ENCODE results near the gene TPGS2. TPM values are rescaled to one million over a fixed set of nuclear protein-coding genes. Genes with fewer than 3 reads are reported as not detected.

The TPGS2 gene
- total and polyA plus RNA-seq, 2 of the 8 experiments (the other 6 are each of a cell fraction or from before 2014, with no cell fraction given): 151 to 273 TPM

DNA sequence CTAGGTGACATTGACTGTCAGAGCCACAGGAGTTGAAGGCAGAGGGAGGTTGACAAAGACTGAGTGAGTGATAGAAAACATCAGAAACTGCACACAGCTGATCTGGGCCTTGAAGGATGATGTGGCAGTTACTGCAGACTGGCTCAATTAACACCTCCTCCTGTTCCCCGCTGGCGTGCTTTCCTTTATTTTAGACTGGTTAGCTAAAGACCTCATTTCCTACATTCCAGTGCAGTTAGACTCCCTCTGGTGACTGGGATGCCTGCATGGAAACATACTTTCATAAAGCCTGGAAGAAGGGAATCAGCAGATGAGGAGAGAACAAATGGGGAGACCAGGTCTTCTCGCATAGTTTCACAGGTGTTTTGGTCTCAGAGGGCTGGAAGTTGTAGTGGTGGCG is 7.1 kb downstream of the TPGS2 start:
- H3K9ac ChIP-seq (replicated peaks in 1 of 4; ENCODE audit: extremely low read depth in 1 of 4, low read depth in 3 of 4, low read length in 3 of 4): no peak overlapping the region
- H4K20me1 ChIP-seq (replicated peaks in 1 of 2; ENCODE audit: control insufficient read depth in 1 of 2, insufficient read depth in 2 of 2, low read length in 2 of 2): no peaks in the 10 kb centered on the region
- H3K4ac ChIP-seq (replicated peaks; ENCODE audit: insufficient read length, low read depth, low read length): no peak overlapping the region
- H2BK15ac ChIP-seq (ENCODE audit: low read length): no peak overlapping the region
- no peak overlapping the region for H3K27ac ChIP-seq (ENCODE audit: low read depth, low read length)
- FAIRE-seq (no peak), DNase-seq (ENCODE audit: low read depth in 1 of 2, low spot score in 2 of 2) (no peak)
- ChIA-PET CTCF (ENCODE audit: partially characterized antibody) (interaction anchor here (2.5 to 2.6 kb wide), 2 partner anchors 10 to 13 kb away, joined by 9 to 17 read pairs; no protein-coding TSS in a partner anchor), POLR2A (ENCODE audit: partially characterized antibody) (no interaction called here)
- H3K23me2 ChIP-seq (ENCODE audit: low read depth, low read length): no peaks in the 10 kb centered on the region
- H2AK5ac ChIP-seq (ENCODE audit: low read depth, low read length): no peak overlapping the region
- no peak for TF ChIP-seq SIN3A (conservative IDR thresholded peaks at IDR 0.05 in 1 of 2, IDR thresholded peaks at IDR 0.05 in 1 of 2; ENCODE audit: low read depth in 1 of 2, low read length in 2 of 2)
- TF ChIP-seq KDM1A (IDR thresholded peaks at IDR 0.05; ENCODE audit: borderline replicate concordance, low read length): no peak
- TF ChIP-seq TCF12 (IDR thresholded peaks at IDR 0.05; ENCODE audit: low read depth, low read length): no peak
- no peak for TF ChIP-seq GTF2F1 (IDR thresholded peaks at IDR 0.05; ENCODE audit: borderline replicate concordance, low read depth, low read length)
- TF ChIP-seq MAFK (IDR thresholded peaks at IDR 0.05; ENCODE audit: low read depth, low read length): no peak
- TF ChIP-seq CHD1 (IDR thresholded peaks at IDR 0.05; ENCODE audit: low read depth, low read length): no peak
- TF ChIP-seq RFX5 (IDR thresholded peaks at IDR 0.05; ENCODE audit: borderline replicate concordance, low read depth, low read length): no peak
- no peak for TF ChIP-seq CBX5 (IDR thresholded peaks at IDR 0.05; ENCODE audit: low read depth, low read length)
- no peak for TF ChIP-seq MAX (IDR thresholded peaks at IDR 0.05)
- no peak for TF ChIP-seq EP300 (IDR thresholded peaks at IDR 0.05; ENCODE audit: borderline replicate concordance in 1 of 2, low read depth in 2 of 2, low read length in 2 of 2)
- TF ChIP-seq TBP (IDR thresholded peaks at IDR 0.05; ENCODE audit: low read depth, low read length): no peak
- no peak overlapping the region for H4K91ac ChIP-seq (replicated peaks; ENCODE audit: insufficient read length, low read length)
- no peak overlapping the region for H3K56ac ChIP-seq (replicated peaks; ENCODE audit: insufficient read length, low read depth, low read length)
- peaks cover 6 to 22% (median 17%) of the 10 kb centered on the region in 4 experiments; a peak in 6 of 8 replicates for H3K36me3 ChIP-seq (ENCODE audit: control insufficient read depth in 2 of 4, insufficient read depth in 4 of 4, low read length in 3 of 4)
- H2BK5ac ChIP-seq (ENCODE audit: low read depth, low read length): no peak overlapping the region
- no peak overlapping the region for H3K18ac ChIP-seq (ENCODE audit: extremely low read depth, low read length)
- H3K79me2 ChIP-seq (ENCODE audit: control insufficient read depth in 1 of 2, insufficient read depth in 2 of 2, low read length in 2 of 2): peaks cover 0 to 3% of the 10 kb centered on the region in 2 experiments; a peak in 1 of 4 replicates
- no peak overlapping the region for H3K23ac ChIP-seq (ENCODE audit: insufficient read length)
- peaks cover 2% of the 10 kb centered on the region; the same call in 1 of the 2 replicates for H3K79me1 ChIP-seq (ENCODE audit: low read depth, low read length)
- H3K27me3 ChIP-seq (replicated peaks in 1 of 4; ENCODE audit: control insufficient read depth in 3 of 4, extremely low read depth in 1 of 4, insufficient read depth in 3 of 4, low read length in 3 of 4): no peaks in the 10 kb centered on the region
- H2AFZ ChIP-seq (ENCODE audit: low read length): no peak overlapping the region
- H4K8ac ChIP-seq (ENCODE audit: extremely low read depth, insufficient read depth, low read length): no peak overlapping the region
- no peak overlapping the region for H4K5ac ChIP-seq (ENCODE audit: insufficient read length, low read depth, low read length)
- WGBS, 2 experiments (ENCODE audit: extremely low coverage in 1 of 2, insufficient coverage in 1 of 2, insufficient read length in 1 of 2, insufficient replicate concordance in 2 of 2, low coverage in 1 of 2, low lambda C conversion rate in 2 of 2, missing lambda C conversion rate in 1 of 2): 90% methylated on average over 4 of the region's 4 CpGs; no CpG with 5 or more reads in 1 of the 2 experiments
- no peak overlapping the region for H2BK20ac ChIP-seq (ENCODE audit: low read length)
- H2BK120ac ChIP-seq (replicated peaks; ENCODE audit: low read depth, low read length): no peak overlapping the region
- H3K9me3 ChIP-seq (ENCODE audit: insufficient read depth in 2 of 2, low read depth in 1 of 2, low read length in 1 of 2): no peaks in the 10 kb centered on the region
- no peaks in the 10 kb centered on the region for H3K4me1 ChIP-seq (replicated peaks in 1 of 4; ENCODE audit: control insufficient read depth in 3 of 4, insufficient read depth in 4 of 4, low read length in 3 of 4)
- H3K14ac ChIP-seq (ENCODE audit: insufficient read length): no peak overlapping the region
- H3K4me2 ChIP-seq (ENCODE audit: insufficient read depth in 1 of 2, low read depth in 2 of 2, low read length in 2 of 2): no peak overlapping the region
- no peak overlapping the region for H3K4me3 ChIP-seq (ENCODE audit: extremely low read depth in 1 of 4, insufficient read depth in 2 of 4, low read depth in 3 of 4, low read length in 4 of 4)
- no peak overlapping the region for H2BK12ac ChIP-seq (ENCODE audit: low read depth, low read length)

All from H1 (cell line).